ENCODE data around the gene TSPAN9.

DNA sequence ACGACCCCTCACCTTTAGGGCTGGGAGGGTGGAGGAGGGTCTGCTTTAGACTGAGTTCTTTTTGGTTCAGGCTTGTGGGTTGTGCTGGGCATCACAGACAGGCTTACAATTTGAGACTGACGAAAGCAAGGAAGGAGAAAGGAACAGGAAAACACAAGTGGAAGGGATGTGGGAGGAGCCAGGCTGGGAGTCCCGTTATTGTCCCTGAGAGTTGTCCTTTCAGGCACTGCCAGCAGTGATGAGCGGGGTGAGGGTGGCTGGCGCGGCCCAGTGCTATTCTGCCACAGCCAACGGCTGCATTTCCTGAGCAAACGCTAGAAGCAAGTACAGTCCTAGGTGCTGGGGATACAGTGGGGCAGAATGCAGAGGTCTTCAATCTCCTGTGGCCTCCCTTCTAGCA, 29.2 kb upstream of the TSPAN9 start:
- no peak for TF ChIP-seq TP53 (CRISPR knock-in tag; IDR thresholded peaks at IDR 0.05)
- no peak for TF ChIP-seq CTCF (IDR thresholded peaks at IDR 0.05)
- TF ChIP-seq REST (IDR thresholded peaks at IDR 0.05): no peak
- TF ChIP-seq RFX5 (IDR thresholded peaks at IDR 0.05): no peak
